ENCODE results near the gene BTAF1.

The BTAF1 gene

GRCh38 chr10:91957091-91957490 lies 33.5 kb downstream of the BTAF1 start:
- no peak for TF ChIP-seq CTCF (IDR thresholded peaks at IDR 0.05; ENCODE audit: extremely low read depth, missing control alignments)
- DNase-seq (ENCODE audit: low spot score): no peak

GRCh38 chr10:91969297-91969696 lies 45.7 kb downstream of the BTAF1 start:
- no peak for TF ChIP-seq CTCF (IDR thresholded peaks at IDR 0.05; ENCODE audit: extremely low read depth, missing control alignments)
- DNase-seq (ENCODE audit: low spot score): no peak

- TF ChIP-seq CTCF (IDR thresholded peaks at IDR 0.05; ENCODE audit: extremely low read depth, missing control alignments): no peak
- no peak for DNase-seq (ENCODE audit: low spot score)
Observed at GRCh38 chr10:91974960-91975359, 51.4 kb downstream of the BTAF1 start.

- DNase-seq (ENCODE audit: low spot score): no peak
- TF ChIP-seq CTCF (IDR thresholded peaks at IDR 0.05; ENCODE audit: extremely low read depth, missing control alignments): no peak
Observed at GRCh38 chr10:91975438-91975837, 51.9 kb downstream of the BTAF1 start.

- no peak for TF ChIP-seq CTCF (IDR thresholded peaks at IDR 0.05; ENCODE audit: extremely low read depth, missing control alignments)
- no peak for DNase-seq (ENCODE audit: low spot score)
Observed at GRCh38 chr10:91976317-91977051, 52.9 kb downstream of the BTAF1 start.

GRCh38 chr10:91977491-91977890 lies 53.9 kb downstream of the BTAF1 start:
- no peak for TF ChIP-seq CTCF (IDR thresholded peaks at IDR 0.05; ENCODE audit: extremely low read depth, missing control alignments)

GRCh38 chr10:91978585-91978984 lies 55.0 kb downstream of the BTAF1 start:
- DNase-seq (ENCODE audit: low spot score): no peak
- TF ChIP-seq CTCF (IDR thresholded peaks at IDR 0.05; ENCODE audit: extremely low read depth, missing control alignments): no peak

More at GRCh38 chr10:91977491-91977890, 53.9 kb downstream of the BTAF1 start:
- DNase-seq (ENCODE audit: low spot score): no peak
